T follicular helper cell (primary cell): ENCODE measurements around the gene CCL19.

Experiments used
- DNase-seq: peaks from one replicate; pipeline ENCODE4 v3.0.0-alpha.2; 2020; ENCODE audit warnings: low read depth

CCL19 gene

DNA sequence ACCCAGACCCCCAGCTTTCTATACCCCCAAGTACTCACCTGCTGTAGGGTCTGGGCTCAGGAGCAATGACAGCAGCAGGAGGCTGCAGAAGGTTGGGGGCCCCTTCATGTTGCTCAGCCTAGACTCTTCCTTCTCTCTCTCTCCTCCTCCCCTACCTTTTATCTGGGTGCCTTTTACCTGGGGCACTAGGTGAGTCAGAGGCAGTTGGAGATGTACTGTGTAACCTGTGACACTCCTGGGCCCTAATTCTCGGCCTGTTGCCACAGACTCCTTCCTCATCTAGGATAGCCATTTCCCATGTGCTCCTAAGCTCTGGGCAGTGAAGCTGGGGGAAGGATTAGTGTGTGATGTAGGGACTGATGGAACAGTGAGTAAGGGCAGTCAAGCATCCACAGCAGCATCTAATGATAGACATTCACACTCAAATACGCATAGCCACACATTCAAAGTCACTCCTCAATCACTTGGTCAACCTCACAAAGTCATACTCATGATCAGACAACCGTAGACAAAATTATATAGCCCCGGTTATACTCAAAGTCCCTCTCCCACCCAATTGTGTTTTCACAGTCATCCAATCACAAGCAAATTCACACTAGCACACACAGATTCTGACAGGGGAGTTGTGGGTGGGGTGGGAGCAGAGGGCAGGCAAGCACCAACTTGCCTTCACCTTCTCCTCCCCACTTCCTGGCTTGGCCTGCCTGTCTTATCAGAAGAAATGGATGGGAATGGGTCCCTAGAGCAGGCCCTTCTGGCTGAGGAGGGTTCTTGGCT, 28.4 kb downstream of the CCL19 start, which contains the start of gene CCL27:
CCL27 (minus strand) TSS at position 132 of the 777 bp plus-strand sequence; CDS start at position 108, 24 bp downstream.
- DNase-seq, result no peak

DNA sequence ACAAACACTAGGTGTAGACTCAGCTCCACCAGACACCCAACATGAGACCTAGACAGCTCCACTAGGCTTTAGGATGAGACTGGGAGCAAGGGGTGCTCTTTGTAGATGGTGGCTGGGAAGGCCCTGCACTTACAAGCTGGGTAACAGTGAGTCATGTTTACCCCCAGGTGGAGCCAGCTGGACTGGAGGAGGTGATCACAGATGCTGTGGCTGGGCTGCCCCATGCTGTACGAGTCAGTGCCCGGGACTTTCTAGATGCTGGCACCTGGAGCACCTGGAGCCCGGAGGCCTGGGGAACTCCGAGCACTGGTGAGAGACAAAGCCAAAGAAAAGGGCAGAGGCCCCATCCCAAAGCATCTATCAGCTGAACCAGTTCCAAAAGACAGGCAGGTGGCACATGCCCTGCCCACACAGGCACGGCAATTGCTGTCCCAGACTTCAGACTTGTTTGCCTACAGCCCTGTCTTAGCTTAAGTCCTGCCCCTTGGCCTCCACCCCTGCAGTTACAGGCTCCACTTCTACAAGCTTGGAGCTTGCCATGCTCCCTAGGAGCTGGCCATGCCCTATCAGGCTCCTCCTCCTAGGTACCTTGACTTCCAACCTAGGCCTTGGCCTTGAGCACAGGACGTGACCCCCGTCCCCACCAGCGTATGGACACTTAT, 31.4 kb downstream of the CCL19 start:
- DNase-seq, result no peak

DNA sequence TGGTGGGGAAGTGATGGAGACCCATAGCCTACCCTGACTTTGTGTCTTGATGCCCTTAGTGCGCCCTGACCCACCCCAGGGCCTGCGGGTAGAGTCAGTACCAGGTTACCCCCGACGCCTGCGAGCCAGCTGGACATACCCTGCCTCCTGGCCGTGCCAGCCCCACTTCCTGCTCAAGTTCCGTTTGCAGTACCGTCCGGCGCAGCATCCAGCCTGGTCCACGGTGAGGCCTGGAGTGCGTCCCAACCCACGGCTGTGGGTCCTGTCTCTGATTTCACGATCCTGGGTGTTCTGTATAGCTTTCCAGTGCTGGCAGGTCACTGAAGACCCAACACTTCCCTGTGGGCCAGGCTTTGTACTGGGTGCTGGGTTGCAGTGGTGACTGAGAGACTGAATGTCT, 32.6 kb downstream of the CCL19 start:
- no peak for DNase-seq

DNA sequence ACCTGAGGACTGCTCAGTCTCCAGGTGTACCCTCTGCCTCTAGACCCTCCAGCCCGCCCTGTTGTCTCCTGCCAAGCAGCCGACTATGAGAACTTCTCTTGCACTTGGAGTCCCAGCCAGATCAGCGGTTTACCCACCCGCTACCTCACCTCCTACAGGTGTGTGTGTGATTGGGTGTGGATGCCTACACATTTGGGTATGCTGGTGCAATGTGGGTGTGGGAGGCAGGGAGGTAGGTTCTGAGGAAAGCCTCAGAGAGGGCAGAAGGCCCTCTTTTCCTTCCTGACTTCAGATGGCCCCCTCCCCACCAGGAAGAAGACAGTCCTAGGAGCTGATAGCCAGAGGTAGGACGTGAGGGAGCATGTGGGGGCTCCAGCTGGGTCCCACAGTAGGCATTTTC, 34.1 kb downstream of the CCL19 start:
- no peak for DNase-seq

DNA sequence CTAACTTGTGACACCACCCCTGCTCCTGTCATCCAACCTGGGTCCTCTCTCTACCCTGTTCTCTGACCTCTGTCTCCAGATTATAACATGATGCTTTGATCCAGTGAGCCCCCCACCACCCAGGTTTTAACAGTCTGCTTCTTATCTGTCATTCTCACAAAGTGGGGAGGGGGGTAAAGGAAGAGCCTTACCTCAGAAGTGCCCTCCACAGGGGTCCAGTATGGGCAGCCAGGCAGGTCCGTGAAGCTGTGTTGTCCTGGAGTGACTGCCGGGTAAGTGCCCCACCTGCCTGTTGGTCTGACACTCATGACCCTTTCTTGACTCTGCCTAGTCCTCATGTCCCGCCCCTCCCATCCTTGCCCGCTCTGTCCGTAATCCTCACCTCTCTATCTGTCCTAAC, 35.7 kb downstream of the CCL19 start:
- no peak for DNase-seq

DNA sequence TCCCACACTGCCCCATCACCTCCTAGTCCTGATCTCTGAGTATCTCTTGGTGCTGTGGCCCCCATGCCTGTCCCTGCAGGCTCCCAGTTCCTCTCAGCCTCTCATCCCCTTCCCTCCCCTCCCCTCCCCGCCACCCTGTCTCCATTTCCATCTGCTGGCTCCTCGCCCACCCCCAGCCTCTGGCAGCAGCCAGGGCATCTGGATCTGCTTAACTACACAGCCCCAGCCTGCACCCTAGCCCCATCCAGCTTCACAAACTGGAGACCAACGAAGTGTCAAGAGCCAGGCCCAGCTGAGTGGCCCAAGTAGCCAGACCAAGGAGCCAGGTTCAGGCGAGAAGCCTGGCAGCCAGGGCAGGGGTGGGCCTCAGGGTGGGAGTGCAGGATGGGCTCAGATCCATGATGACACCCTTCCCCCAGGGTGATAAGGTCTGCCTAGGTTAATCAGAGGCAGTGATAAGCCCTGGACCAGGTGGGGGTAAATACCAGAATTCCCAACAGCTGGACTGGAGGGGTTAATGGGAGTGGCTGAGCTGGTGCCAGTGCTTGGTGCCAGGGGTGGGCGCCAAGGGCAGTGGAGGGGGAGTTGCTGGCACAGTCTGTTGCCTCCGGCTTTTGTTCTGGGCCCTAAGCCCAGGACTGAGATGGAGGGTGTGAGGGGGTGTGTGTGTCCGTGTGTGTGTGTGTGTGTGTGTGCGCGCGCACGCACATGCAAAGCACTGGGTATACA, 36.6 kb downstream of the CCL19 start:
- no peak for DNase-seq

DNA sequence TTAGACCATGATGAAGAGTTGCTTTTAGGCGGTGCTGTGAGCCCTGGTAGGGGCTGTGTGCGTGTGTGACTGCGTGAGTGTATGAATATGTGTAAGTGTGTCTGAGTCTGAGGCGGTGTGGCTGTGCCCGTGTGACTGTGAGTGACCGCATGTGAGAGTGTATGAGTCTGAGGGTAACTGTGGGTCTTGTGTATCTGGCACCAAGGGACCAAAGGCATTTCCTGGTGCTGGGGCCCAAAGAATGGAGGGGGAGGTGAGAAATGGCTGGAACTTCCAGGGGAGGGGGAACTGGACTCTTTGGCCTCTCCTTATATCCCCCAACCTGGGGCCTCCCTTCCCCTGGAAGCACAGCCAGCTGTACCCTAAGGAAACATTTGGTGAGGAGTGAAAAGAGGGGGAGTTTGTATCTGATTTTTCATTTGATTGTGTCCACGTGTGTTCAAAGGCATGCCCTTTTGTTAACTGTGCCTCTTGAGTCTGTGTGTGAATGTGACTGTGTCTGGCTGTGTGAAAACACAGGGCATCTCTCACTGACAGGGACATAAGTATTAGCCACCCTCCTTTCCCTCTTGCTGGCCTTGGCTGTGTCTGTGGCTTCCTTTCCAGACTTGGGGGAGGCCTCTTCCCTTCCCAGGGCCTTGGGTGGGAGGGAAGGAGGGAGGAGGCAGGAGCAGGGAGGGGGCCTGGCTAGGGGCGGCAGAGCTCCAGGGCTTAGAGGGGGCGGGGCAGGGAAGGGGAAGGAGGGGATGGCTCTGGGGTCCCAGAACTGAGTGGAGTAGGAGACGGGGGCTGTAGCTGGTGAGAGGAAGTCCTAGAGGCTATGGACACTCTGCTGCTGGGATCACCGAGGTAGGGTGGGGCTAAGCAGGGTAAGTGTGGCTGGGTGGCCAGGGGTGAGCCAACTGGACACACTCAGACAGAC, 37.7 kb downstream of the CCL19 start:
- no peak for DNase-seq

DNA sequence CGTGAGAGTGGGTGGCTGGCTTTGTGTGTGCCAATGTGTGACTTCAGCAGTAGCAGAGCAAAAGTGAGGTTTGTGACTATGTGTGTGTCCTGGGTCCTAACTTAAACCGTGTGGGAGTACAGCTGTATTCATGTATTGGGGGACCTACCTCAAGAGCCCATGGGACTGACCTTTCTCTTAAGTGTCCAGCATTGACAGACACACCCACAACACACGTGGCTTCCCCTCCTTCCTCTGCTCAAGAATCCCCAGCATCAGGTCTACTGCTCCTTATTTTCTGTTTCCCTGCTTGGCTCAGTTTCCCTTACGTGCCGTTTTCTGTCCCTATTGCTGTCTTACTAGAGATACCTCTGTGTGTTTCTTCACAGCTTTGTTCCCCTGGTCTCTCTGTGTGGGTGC, 38.5 kb downstream of the CCL19 start:
- no peak for DNase-seq

DNA sequence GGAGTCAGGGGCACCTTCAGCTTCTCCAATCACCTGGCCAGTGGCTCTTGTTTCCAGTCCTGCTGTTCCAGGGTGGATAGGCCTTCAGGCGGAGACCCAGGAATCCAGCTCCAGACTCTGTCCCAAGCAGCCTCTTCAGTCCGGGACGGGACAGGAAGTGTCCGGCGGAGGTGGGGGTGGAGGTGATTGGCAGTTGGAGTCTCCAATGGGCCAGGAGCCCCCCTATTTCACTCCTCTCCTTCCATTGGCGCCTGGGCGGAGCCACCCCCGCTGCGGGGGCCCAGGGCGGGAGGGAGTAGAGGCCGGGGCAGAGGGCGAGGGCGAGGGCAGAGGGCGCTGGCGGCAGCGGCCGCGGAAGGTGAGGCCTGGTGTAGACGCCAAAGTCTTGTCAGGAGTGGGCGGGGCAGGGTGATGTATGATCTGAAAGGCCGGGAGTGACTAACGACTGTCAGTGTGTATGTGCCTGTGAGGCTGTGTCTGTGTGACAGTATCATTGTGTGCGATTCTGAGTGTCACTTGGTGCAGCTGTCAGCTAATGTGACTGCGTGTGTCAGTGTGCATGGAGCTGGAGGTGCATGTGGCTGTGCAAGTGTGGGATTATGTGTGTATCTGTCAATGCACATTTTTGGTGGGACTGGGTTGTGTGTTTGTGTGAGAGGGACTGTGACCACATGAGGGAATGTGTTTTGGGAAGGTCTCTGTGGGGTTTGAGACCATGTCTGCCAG, 39.0 kb downstream of the CCL19 start, which contains the start of gene IL11RA:
IL11RA (plus strand) TSS at position 310 of the 726 bp plus-strand sequence. CDS start 3,033 bp downstream, outside the sequence.
- DNase-seq, result no peak

DNA sequence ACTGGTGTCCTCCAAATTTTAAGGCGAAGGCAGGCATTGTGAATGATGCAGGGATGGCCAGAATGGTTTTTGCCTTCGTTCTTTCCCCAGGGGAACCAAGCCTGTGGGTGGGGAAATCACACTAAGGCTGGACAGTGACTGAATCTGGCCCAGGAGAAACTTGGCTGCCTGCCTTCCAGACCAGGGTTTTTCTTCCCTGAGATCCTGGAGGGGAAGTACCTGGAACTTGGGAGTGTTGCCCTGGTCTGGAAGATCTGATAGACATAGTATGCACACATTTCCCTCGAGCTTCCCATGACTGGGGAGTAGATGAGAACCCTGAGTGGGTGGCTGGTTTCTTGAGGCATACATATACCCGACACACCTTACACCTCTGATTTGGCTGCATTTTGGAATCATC, 39.8 kb downstream of the CCL19 start:
- DNase-seq, result no peak

DNA sequence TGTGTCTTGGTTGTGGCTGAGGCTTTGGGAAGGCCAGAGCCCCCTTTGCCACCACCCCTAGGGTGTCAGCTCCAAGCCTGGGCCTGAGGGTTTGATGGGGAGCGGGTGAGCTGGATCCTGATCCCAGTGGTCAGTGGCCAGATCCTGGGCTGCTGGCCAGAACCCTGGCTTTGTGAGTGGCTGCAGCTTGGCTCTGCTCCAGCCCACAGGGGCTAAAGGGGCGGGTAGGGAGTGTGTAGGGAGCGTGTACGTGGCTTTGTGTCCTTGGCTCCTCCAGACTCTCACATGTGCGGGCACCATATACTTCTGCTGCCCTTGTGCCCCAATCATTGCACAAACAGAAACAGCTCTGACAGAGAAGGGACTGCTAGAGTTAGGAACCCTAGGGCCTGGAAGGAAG, 40.3 kb downstream of the CCL19 start:
- no peak for DNase-seq

DNA sequence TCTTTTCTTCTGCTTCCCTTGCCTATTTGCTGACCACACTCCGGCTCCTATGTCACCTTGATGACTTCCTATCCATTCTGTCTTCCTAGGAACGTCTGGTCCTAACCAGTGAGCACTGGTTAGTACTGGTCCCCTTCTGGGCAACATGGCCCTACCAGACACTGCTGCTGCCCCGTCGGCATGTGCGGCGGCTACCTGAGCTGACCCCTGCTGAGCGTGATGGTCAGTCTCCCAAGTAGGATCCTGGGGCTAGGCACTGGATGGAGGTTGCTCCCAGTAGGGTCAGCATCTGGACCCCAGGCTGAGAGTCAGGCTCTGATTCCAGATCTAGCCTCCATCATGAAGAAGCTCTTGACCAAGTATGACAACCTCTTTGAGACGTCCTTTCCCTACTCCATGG, 42.4 kb downstream of the CCL19 start:
- DNase-seq, result no peak

DNA sequence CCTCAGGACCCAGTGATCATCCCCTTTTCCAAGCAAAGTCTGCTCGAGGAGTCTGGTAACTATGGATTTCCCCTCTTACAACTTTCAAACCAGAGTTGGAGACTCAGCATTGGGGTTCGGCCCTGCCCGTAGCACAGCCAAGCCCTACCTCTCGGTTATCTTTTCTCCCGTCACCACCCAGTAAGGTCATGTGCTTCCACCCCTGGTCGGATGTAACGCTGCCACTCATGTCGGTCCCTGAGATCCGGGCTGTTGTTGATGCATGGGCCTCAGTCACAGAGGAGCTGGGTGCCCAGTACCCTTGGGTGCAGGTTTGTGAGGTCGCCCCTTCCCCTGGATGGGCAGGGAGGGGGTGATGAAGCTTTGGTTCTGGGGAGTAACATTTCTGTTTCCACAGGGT, 43.4 kb downstream of the CCL19 start:
- DNase-seq, result no peak

DNA sequence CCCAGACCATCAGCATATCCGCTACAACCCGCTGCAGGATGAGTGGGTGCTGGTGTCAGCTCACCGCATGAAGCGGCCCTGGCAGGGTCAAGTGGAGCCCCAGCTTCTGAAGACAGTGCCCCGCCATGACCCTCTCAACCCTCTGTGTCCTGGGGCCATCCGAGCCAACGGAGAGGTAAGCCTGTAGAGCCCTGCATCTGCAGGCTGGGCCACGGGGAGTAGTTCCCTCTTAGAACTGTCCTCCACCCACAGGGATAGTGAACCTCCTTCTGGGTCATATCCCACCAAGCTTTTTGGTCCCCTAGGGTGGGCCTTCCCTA, 44.0 kb downstream of the CCL19 start:
- no peak for DNase-seq

DNA sequence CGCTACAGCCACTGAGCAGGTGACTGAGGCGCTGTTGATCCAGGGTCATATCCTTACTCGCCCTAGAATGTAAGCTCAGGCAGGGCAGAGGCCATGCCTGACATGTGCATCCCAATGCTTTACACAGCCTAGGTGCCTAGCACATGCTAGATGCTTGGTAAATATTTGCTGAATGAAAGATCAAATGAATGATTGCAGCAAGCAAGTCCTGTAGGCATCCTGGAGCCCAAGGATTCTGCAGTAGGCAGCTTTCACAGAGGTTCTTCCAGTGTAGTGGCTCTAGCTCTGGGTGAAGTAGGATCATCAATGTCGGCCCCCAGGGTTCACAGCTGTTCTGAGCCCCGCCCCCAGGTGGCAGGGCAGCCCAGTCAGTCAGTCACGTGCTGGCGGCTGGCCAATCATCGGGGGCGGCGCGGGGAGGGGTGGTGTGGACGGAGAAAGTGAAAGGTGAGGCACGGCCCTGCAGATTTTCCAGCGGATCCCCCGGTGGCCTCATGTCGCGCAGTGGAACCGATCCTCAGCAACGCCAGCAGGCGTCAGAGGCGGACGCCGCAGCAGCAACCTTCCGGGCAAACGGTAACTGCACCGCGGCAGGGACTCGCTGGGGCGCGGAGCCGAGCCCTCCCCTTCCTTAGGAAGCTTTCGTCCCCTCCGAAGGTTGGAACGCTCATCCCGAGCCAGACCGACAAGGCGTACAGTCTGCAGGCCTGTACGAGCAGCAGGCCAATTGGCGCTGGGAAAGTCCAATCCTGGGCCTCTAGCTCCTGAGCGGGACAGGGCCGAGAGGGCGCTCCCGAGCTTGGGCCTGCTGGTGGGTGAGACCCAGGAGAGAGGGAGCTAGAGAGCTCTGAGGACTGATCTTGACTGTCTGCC, 44.6 kb downstream of the CCL19 start, which contains the start of gene GALT:
GALT (plus strand) TSS at position 465 of the 873 bp plus-strand sequence; CDS start at position 495, 30 bp downstream.
- peak; percentile 95 for DNase-seq

DNA sequence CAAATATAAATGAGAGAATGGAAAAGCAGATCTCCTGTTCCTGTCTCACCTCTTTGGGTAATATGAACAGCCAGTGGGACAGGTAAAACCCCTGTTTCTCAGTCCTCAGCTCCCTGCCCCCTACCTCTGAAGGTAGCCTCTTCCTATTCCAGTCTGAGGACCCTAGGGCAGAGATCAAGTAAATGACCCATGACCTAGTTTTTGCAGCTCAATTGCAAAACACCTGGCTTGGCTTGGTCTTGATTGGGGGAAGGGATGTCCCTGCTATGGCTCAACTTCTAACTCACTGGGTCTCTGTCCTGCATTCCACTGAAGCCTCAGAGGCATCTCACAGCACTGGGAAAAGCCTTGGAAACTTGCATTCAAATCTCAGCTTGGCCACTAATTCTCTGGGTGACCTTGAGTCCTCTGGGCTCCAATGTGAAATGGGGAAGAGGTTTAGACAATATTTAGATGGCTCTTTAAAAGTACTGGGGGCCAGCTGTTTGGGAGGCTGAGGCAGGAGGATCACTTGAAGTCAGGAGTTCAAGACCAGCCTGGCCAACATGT, 46.2 kb downstream of the CCL19 start:
- DNase-seq, result no peak

DNA sequence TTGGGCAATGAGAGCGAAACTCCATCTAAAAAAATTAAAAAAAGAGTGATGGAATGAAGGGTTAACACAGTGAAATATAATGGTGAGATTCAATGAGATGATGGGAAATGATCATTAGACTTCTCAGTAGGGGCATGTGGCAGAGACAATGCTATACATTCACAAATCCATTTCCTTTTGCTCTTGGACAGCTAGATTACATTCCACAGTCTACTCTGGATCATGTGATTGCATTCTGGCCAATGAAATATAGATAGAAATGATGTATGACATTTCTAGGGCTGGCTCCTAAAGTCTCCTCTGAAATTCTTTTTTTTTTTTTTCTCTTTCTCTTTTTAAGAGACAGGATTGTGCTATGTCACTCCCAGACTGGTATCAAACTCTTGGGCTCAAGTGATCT, 48.4 kb downstream of the CCL19 start:
- no peak for DNase-seq
